Fibroblast of mammary gland (primary cell): ENCODE results near the gene TFF2.

Experiments
- DNase-seq: peaks from one replicate; pipeline ENCODE4 v3.0.0-alpha.2; 2010; ENCODE audit warnings: low read depth
- H3K4me3 ChIP-seq: 2 replicates; pipeline ENCODE4 v1.5.1; 2011; ENCODE audit warnings: low read depth, mild to moderate bottlenecking, low read length, moderate library complexity; ENCODE audit not compliant: control insufficient read depth
- TF ChIP-seq, protein P1 (sequence below): conservative IDR thresholded peaks from 2 replicates; pipeline ENCODE4 v1.5.1; 2011; ENCODE audit warnings: low read depth, low read length, inconsistent platforms; ENCODE audit not compliant: control insufficient read depth, insufficient read depth

TFF2 gene

DNA sequence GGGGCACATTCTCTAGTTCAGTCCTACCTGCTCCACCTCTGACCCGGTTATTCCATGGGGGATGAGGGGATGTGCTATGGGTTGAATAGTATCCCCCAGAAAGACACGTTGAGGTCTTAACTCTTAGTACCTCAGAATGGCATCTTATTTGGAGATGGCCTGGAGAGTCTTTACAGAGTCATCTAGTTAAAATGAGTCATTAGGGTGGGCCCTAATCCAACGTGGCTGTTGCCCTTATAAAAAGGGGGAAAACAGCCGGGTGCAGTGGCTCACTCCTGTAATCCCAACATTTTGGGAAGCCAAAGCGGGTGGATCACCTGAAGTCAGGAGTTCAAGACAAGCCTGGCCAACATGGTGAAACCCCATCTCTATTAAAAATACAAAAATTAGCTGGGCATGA is 39.4 kb upstream of the TFF2 start:
- TF ChIP-seq, protein P1, sequence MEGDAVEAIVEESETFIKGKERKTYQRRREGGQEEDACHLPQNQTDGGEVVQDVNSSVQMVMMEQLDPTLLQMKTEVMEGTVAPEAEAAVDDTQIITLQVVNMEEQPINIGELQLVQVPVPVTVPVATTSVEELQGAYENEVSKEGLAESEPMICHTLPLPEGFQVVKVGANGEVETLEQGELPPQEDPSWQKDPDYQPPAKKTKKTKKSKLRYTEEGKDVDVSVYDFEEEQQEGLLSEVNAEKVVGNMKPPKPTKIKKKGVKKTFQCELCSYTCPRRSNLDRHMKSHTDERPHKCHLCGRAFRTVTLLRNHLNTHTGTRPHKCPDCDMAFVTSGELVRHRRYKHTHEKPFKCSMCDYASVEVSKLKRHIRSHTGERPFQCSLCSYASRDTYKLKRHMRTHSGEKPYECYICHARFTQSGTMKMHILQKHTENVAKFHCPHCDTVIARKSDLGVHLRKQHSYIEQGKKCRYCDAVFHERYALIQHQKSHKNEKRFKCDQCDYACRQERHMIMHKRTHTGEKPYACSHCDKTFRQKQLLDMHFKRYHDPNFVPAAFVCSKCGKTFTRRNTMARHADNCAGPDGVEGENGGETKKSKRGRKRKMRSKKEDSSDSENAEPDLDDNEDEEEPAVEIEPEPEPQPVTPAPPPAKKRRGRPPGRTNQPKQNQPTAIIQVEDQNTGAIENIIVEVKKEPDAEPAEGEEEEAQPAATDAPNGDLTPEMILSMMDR: no peak
- no peak for DNase-seq
- H3K4me3 ChIP-seq: no peak overlapping the region

DNA sequence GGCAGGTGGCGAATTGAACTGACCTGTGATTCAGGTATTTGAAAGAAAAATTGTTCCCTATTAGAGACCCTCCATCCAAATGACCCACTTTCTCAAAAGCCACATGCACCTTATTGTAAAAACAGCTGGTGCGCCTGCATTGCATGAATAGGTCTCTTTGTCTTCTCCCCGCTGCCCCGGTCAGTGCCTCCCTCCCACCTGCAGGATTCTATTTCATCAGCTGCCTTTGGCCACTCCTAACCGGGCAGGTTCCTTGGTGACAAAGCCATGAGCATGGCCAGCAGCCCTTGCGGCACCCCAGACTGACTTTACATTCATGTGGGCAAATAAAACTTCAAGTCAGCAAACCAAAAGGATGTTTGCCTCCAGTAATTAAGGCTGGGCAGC is 38.6 kb upstream of the TFF2 start:
- TF ChIP-seq, protein P1: no peak
- no peak overlapping the region for H3K4me3 ChIP-seq
- DNase-seq: no peak

DNA sequence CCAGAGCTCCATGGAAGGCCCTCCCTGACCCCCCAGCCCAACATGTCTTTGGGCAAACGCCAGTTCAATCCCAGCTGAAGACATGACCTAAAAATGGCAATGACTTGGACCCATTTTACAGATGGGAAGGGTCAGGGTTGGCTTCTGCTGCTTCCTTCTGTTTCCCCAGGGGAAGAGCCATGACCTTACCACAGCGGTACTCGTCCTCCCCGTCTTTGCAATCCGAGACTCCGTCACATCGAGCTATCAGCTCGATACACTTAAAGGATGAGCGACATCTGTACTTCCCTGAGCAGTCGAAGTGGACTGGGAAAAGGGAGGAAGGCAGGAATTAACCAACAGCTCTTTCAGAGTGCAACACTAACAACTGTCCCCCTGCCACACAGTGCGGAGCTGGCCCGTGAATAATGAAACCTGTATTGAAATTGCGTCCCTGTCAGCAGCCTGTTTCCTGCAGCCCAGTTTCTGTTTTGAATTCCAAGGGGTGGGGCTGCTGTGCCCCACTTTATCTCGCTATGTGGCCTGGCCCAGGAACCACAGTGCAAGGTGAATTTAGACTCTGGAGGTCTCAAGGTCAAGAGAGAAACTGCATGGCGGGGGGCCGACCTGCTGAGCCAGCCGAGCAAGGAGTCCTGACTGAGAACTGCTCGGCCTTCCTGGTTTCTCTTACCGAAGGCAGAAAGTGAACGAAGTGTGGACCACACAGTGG is 38.1 kb upstream of the TFF2 start:
- no peak for DNase-seq
- TF ChIP-seq, protein P1: no peak
- no peak overlapping the region for H3K4me3 ChIP-seq

DNA sequence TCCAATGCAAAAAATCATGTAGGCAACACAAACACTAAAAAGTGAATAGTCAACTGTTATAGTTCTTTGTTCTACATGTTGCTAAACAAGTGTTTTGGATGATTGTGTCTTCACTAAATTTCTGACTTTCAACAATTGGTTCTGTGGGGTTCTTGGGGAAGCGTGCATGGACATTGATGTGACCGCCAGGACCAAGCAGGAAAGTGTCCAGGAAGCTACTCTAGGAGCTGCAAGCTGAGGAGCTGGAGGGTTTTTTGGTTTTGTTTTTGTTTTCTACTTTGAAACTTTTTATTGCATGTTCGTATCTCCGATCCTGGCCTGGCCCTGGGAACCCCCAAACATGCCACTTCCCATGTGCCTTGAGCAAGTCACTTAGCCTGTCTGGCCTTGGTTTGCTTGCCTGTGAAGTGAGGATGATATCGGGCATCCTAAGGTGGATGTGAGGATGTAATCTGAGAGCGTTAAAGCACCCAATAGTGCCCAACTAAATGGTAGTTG is 37.1 kb upstream of the TFF2 start:
- no peak overlapping the region for H3K4me3 ChIP-seq
- TF ChIP-seq, protein P1: no peak
- no peak for DNase-seq

DNA sequence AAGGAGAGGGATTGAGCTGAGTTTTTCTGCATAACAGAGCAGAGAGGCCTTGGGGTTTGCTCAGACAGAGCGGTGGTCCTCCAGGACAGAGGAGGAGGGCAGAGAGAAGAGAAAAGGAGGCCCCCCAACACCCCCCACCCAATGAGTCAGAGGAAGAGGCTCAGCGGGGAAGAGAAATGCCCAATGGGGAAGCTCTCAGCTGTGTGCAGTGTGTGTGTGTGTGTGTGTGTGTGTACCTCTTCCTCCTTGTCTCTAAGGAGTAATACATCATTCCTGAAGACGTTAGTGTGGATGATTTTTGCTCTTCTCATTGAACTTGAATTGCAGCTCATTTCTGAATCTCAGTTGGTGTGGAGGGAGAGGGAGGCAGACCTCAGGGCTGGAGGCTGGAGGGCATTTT is 36.4 kb upstream of the TFF2 start:
- TF ChIP-seq, protein P1: no peak
- no peak for DNase-seq

DNA sequence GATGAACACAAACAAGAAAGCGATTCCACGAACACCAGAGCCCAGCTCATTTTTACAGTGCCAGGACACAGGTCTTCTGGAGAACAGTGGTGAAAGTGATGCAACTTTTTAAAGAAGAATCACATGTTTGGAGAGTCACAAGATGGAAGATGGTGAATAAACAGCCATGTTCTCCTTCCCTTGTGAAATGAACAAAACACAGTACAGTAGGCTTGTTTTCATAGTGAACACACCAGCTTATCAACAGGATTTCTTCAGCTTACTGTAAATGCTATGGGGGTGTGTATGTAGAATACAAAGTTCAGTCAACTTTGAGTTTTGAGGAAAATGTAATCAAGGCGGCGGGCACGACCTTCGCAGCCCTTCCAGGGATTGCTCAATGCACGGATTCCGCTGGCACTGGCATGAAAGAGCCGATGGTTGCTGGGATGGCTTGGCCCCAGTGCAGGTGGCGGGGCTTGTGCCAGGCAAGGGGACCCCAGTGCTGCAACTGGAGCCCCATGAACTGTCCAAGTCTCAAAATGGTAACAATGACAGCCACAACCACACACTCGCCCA is 35.3 kb upstream of the TFF2 start:
- TF ChIP-seq, protein P1: no peak
- DNase-seq: no peak
- H3K4me3 ChIP-seq: no peak overlapping the region

More for the DNA sequence above, 36.4 kb upstream of the TFF2 start:
- no peak overlapping the region for H3K4me3 ChIP-seq
